Measurements from ENCODE around the gene SSTR3. TPM values are rescaled to one million over a fixed set of nuclear protein-coding genes. Genes with fewer than 3 reads are reported as not detected.
"Not testable (repeated sequence)": the region's sequence is repeated elsewhere in the genome, so short reads cannot be mapped to it uniquely, and the experiment has no call there.

The SSTR3 gene
- total and polyA plus RNA-seq, 9 of the 15 experiments (the other 6 are each of a cell fraction or from before 2014, with no cell fraction given) = 0.03 TPM; not detected in 8

- intact Hi-C loops (cut with micrococcal nuclease) = no loop called here
- WGBS (ENCODE audit: insufficient coverage, low coverage, missing lambda C conversion rate) = 0% methylated on average over 5 of the region's 5 CpGs
- POLR2A ChIA-PET = no interaction called here
- DNase-seq (ENCODE audit: extremely low read depth in 1 of 4, low spot score in 3 of 4) (no peak), ATAC-seq (no peak), FAIRE-seq (no peak)
- Histone ChIP-seq H4K20me1 (replicated peaks; ENCODE audit: control insufficient read depth, insufficient read depth, low read length) (no peaks in the 10 kb centered on the region), H3K36me3 (ENCODE audit: control insufficient read depth, insufficient read depth, low read length) (no peaks in the 10 kb centered on the region), H3K4me3 (no peak overlapping the region), H3K4me2 (ENCODE audit: insufficient read depth, low read length) (no peak overlapping the region), H2AFZ (ENCODE audit: low read depth, low read length) (no peak overlapping the region), H3K27me3 (ENCODE audit: control insufficient read depth in 2 of 2, insufficient read depth in 2 of 2, low read length in 2 of 2) (peaks cover 5 to 28% of the 10 kb centered on the region in 2 experiments; a peak in 4 of 5 replicates), H3K27ac (ENCODE audit: extremely low read depth, low read depth, low read length) (no peak overlapping the region), H3K79me2 (ENCODE audit: control insufficient read depth, insufficient read depth, low read length) (no peaks in the 10 kb centered on the region), H3K9ac (ENCODE audit: insufficient read depth in 1 of 2, low read depth in 2 of 2, low read length in 2 of 2) (no peak overlapping the region), H3K9me3 (replicated peaks; ENCODE audit: control insufficient read depth, insufficient read depth, low read depth, low read length) (no peaks in the 10 kb centered on the region), H3K4me1 (replicated peaks in 1 of 2; ENCODE audit: control insufficient read depth in 2 of 2, insufficient read depth in 2 of 2, low read length in 2 of 2) (peaks cover 0 to 13% of the 10 kb centered on the region in 2 experiments; a peak in 2 of 5 replicates), H3K9me1 (ENCODE audit: control insufficient read depth, insufficient read depth, low read length) (no peaks in the 10 kb centered on the region)
- CTCF ChIA-PET (ENCODE audit: low intra/inter-chr PET ratio) = interaction anchor here (0.7 kb wide), 1 partner anchor 172 kb away, joined by 3 read pairs; no protein-coding TSS in a partner anchor
- no TSS peak for BruUV-seq (replicated peaks)
- TF ChIP-seq ZBTB11 (CRISPR knock-in tag; IDR thresholded peaks at IDR 0.05) (no peak), ELF4 (CRISPR knock-in tag; IDR thresholded peaks at IDR 0.05) (no peak)
- in situ Hi-C loops (cut with MboI) = no loop called here
Measured at GRCh38 chr22:37171662-37172061, 40.6 kb downstream of the SSTR3 start.

- Histone ChIP-seq H3K27me3 (ENCODE audit: control insufficient read depth in 2 of 2, insufficient read depth in 2 of 2, low read length in 2 of 2) (peaks cover 4 to 20% of the 10 kb centered on the region in 2 experiments; a peak in 3 of 5 replicates), H3K4me1 (replicated peaks in 1 of 2; ENCODE audit: control insufficient read depth in 2 of 2, insufficient read depth in 2 of 2, low read length in 2 of 2) (peaks cover 0 to 13% of the 10 kb centered on the region in 2 experiments; a peak in 2 of 5 replicates)
- H2AFZ ChIP-seq (ENCODE audit: low read depth, low read length); H3K4me2 ChIP-seq (ENCODE audit: insufficient read depth, low read length); H3K4me3 ChIP-seq; intact Hi-C loops (cut with micrococcal nuclease); BruUV-seq (replicated peaks); DNase-seq (ENCODE audit: extremely low read depth in 1 of 4, low spot score in 3 of 4); H4K20me1 ChIP-seq (replicated peaks; ENCODE audit: control insufficient read depth, insufficient read depth, low read length); H3K27ac ChIP-seq (ENCODE audit: extremely low read depth, low read depth, low read length); H3K9me1 ChIP-seq (ENCODE audit: control insufficient read depth, insufficient read depth, low read length); H3K9ac ChIP-seq (ENCODE audit: insufficient read depth in 1 of 2, low read depth in 2 of 2, low read length in 2 of 2); in situ Hi-C loops (cut with MboI); H3K79me2 ChIP-seq (ENCODE audit: control insufficient read depth, insufficient read depth, low read length); ATAC-seq; FAIRE-seq; H3K9me3 ChIP-seq (replicated peaks; ENCODE audit: control insufficient read depth, insufficient read depth, low read depth, low read length); H3K36me3 ChIP-seq (ENCODE audit: control insufficient read depth, insufficient read depth, low read length): not testable (repeated sequence)
- CTCF ChIA-PET (ENCODE audit: low intra/inter-chr PET ratio) = interaction anchor here (0.7 kb wide), 1 partner anchor 9 kb away, joined by 3 read pairs; no protein-coding TSS in a partner anchor
- WGBS (ENCODE audit: insufficient coverage, low coverage, missing lambda C conversion rate) = 3% methylated on average over 13 of the region's 16 CpGs
- POLR2A ChIA-PET = interaction anchor here (1.1 kb wide), 1 partner anchor 34 kb away, joined by 4 read pairs; no protein-coding TSS in a partner anchor
Measured at GRCh38 chr22:37170689-37171405, 41.4 kb downstream of the SSTR3 start.

Measured in K562 (cell line).